Measurements from ENCODE around the gene KCNQ2.

GRCh38 chr20:63383556-63383955 lies 88.9 kb downstream of the KCNQ2 start:
- no peak for TF ChIP-seq CTCF (conservative IDR thresholded peaks at IDR 0.05; ENCODE audit: low read depth in 2 of 2)
- no peak for TF ChIP-seq EZH2 (IDR thresholded peaks at IDR 0.05; ENCODE audit: low read depth, unreplicated experiment)
- TF ChIP-seq JUNB (IDR thresholded peaks at IDR 0.05; ENCODE audit: unreplicated experiment): no peak
- no peak for TF ChIP-seq CREB1 (CRISPR knock-in tag; IDR thresholded peaks at IDR 0.05; ENCODE audit: low read depth)
- no peak for TF ChIP-seq REST (IDR thresholded peaks at IDR 0.05; ENCODE audit: unreplicated experiment)
- TF ChIP-seq POLR2AphosphoS5 (IDR thresholded peaks at IDR 0.05; ENCODE audit: low read depth): no peak
- no peak for TF ChIP-seq EZH2phosphoT487 (IDR thresholded peaks at IDR 0.05; ENCODE audit: unreplicated experiment)
- no peak for TF ChIP-seq STAT1 (IDR thresholded peaks at IDR 0.05; ENCODE audit: unreplicated experiment)
- no peak for TF ChIP-seq ETS1 (IDR thresholded peaks at IDR 0.05)
- no peak for TF ChIP-seq ZNF114 (CRISPR knock-in tag; IDR thresholded peaks at IDR 0.05)

All from GM23338 (cell line).